ENCODE results near the gene AVP.

Gene AVP

GRCh38 chr20:3109350-3110302 lies 25.1 kb upstream of the AVP start:
- no peak for DNase-seq (ENCODE audit: low spot score)

- DNase-seq (ENCODE audit: low spot score) = no peak
These were observed 23.0 kb upstream of the AVP start for GRCh38 chr20:3107464-3108025.

- no peak for DNase-seq (ENCODE audit: low spot score)
These were observed 22.3 kb upstream of the AVP start for GRCh38 chr20:3106658-3107463.

GRCh38 chr20:3106185-3106584 lies 21.7 kb upstream of the AVP start:
- no peak for DNase-seq (ENCODE audit: low spot score)

- no peak for DNase-seq (ENCODE audit: low spot score)
These were observed 21.0 kb upstream of the AVP start for GRCh38 chr20:3105256-3106137.

- no peak for DNase-seq (ENCODE audit: low spot score)
These were observed 19.0 kb upstream of the AVP start for GRCh38 chr20:3103369-3104032.

GRCh38 chr20:3102575-3103368 lies 18.2 kb upstream of the AVP start:
- no peak for DNase-seq (ENCODE audit: low spot score)

GRCh38 chr20:3101737-3102574 lies 17.4 kb upstream of the AVP start:
- DNase-seq (ENCODE audit: low spot score) = no peak

- no peak for DNase-seq (ENCODE audit: low spot score)
These were observed 16.7 kb upstream of the AVP start for GRCh38 chr20:3101251-3101650.

- no peak for DNase-seq (ENCODE audit: low spot score)
These were observed 16.0 kb upstream of the AVP start for GRCh38 chr20:3100480-3100879.

GRCh38 chr20:3094848-3095629 lies 10.5 kb upstream of the AVP start:
- DNase-seq (ENCODE audit: low spot score) = no peak

GRCh38 chr20:3093861-3094361 lies 9.4 kb upstream of the AVP start:
- DNase-seq (ENCODE audit: low spot score) = no peak

- DNase-seq (ENCODE audit: low spot score) = no peak
These were observed 8.3 kb upstream of the AVP start for GRCh38 chr20:3092611-3093379.

GRCh38 chr20:3090565-3090964 lies 6.0 kb upstream of the AVP start:
- DNase-seq (ENCODE audit: low spot score) = no peak

- DNase-seq (ENCODE audit: low spot score) = no peak
These were observed 3.5 kb upstream of the AVP start for GRCh38 chr20:3088031-3088430.

GRCh38 chr20:3085571-3086072 lies 1.1 kb upstream of the AVP start:
- no peak for DNase-seq (ENCODE audit: low spot score)

- DNase-seq (ENCODE audit: low spot score) = no peak
These were observed 449 bp upstream of the AVP start for GRCh38 chr20:3084986-3085360.
